H1 (cell line): ENCODE data around the gene MEP1B. TPM values are rescaled to one million over a fixed set of nuclear protein-coding genes. Genes with fewer than 3 reads are reported as not detected.

Source experiments
- CTCF ChIA-PET: fragments of 300-600 bp; sonication (Branson Sonifier 250); formaldehyde crosslinking; loops from one replicate; lab custom pipeline; 2021; ENCODE audit not compliant: partially characterized antibody; lab: Charles Lee
- POLR2A ChIA-PET: fragments of 300-600 bp; sonication (Branson Sonifier 250); formaldehyde crosslinking; loops from one replicate; lab custom pipeline; 2021; ENCODE audit warnings: inconsistent platforms; ENCODE audit not compliant: partially characterized antibody; lab: Charles Lee
- DNase-seq, 2 experiments: peaks; one replicate each; pipeline versions ENCODE4 v3.0.0 to v3.0.0-alpha.2; 2010 to 2022; ENCODE audit warnings: low spot score in 2 of 2, low read depth in 1 of 2, mixed read lengths in 1 of 2
- FAIRE-seq: peaks from 2 replicates; lab custom pipeline; 2011; peaks lifted over from hg19 to GRCh38; lab: Jason Lieb, UNC
- H2AFZ ChIP-seq: 2 replicates; pipeline ENCODE4 v1.8.1; 2012; ENCODE audit warnings: low read length, inconsistent platforms
- H2AK5ac ChIP-seq: 2 replicates; pipeline ENCODE4 v1.6.1; 2013; ENCODE audit warnings: low read depth, low read length
- H2BK120ac ChIP-seq: replicated peaks from 2 replicates; pipeline ENCODE3; 2013; ENCODE audit warnings: low read depth, low read length, inconsistent platforms
- H2BK12ac ChIP-seq: 2 replicates; pipeline ENCODE4 v1.6.1; 2013; ENCODE audit warnings: low read depth, low read length
- H2BK15ac ChIP-seq: 2 replicates; pipeline ENCODE4 v1.6.1; 2013; ENCODE audit warnings: low read length
- H2BK20ac ChIP-seq: 2 replicates; pipeline ENCODE4 v1.6.1; 2013; ENCODE audit warnings: low read length
- H2BK5ac ChIP-seq: 2 replicates; pipeline ENCODE4 v1.6.1; 2013; ENCODE audit warnings: low read depth, low read length
- H3K14ac ChIP-seq: 2 replicates; pipeline ENCODE4 v1.6.1; 2013; ENCODE audit warnings: inconsistent platforms; ENCODE audit not compliant: insufficient read length
- H3K18ac ChIP-seq: 2 replicates; pipeline ENCODE4 v1.6.1; 2013; ENCODE audit warnings: low read length; ENCODE audit errors: extremely low read depth
- H3K23ac ChIP-seq: 2 replicates; pipeline ENCODE4 v1.6.1; 2013; ENCODE audit warnings: inconsistent platforms; ENCODE audit not compliant: insufficient read length
- H3K23me2 ChIP-seq: 2 replicates; pipeline ENCODE4 v1.6.1; 2013; ENCODE audit warnings: low read depth, low read length
- H3K27ac ChIP-seq: 2 replicates; pipeline ENCODE4 v1.6.1; 2011; ENCODE audit warnings: low read depth, low read length, inconsistent platforms
- H3K27me3 ChIP-seq, 4 experiments: replicated peaks in 1 of 4; 1 replicate in 1 of 4; 2 replicates in 3 of 4; pipeline versions ENCODE4 v1.6.1 to v1.8.1; 2011 to 2013; ENCODE audit warnings: low read length in 3 of 4, mild to moderate bottlenecking in 3 of 4, inconsistent platforms in 2 of 4, mixed read lengths in 2 of 4, moderate library complexity in 1 of 4; ENCODE audit not compliant: control insufficient read depth in 3 of 4, insufficient read depth in 3 of 4; ENCODE audit errors: extremely low read depth in 1 of 4
- H3K36me3 ChIP-seq, 4 experiments: 2 replicates each; pipeline versions ENCODE4 v1.6.1 to v1.8.1; 2011 to 2013; ENCODE audit warnings: mild to moderate bottlenecking in 4 of 4, low read length in 3 of 4, moderate library complexity in 2 of 4, control low read depth in 1 of 4, inconsistent platforms in 1 of 4; ENCODE audit not compliant: insufficient read depth in 4 of 4, control insufficient read depth in 2 of 4
- H3K4ac ChIP-seq: replicated peaks from 2 replicates; pipeline ENCODE3; 2013; ENCODE audit warnings: low read length, low read depth, mixed read lengths, inconsistent platforms; ENCODE audit not compliant: insufficient read length
- H3K4me1 ChIP-seq, 4 experiments: replicated peaks in 1 of 4; 1 replicate in 1 of 4; 2 replicates in 3 of 4; pipeline versions ENCODE4 v1.6.1 to v1.8.1; 2011 to 2013; ENCODE audit warnings: low read length in 3 of 4, inconsistent platforms in 2 of 4, mixed read lengths in 1 of 4; ENCODE audit not compliant: insufficient read depth in 4 of 4, control insufficient read depth in 3 of 4
- H3K4me2 ChIP-seq, 2 experiments: 2 replicates each; pipeline versions ENCODE4 v1.6.1 to v1.8.1; 2011 to 2013; ENCODE audit warnings: low read depth in 2 of 2, low read length in 2 of 2, control low read depth in 1 of 2, inconsistent platforms in 1 of 2, mild to moderate bottlenecking in 1 of 2; ENCODE audit not compliant: insufficient read depth in 1 of 2
- H3K4me3 ChIP-seq, 4 experiments: fragments of 200-600, 300-600 bp in 1 of 4; sonication (generic), shearing (Covaris generic), sonication (Bioruptor Twin) in 1 of 4; 2 replicates each; pipeline versions ENCODE4 v1.5.1 to v1.8.1; 2011 to 2016; ENCODE audit warnings: low read length in 4 of 4, low read depth in 3 of 4, control low read depth in 2 of 4, inconsistent platforms in 2 of 4, mild to moderate bottlenecking in 2 of 4, mixed read lengths in 1 of 4, moderate library complexity in 1 of 4; ENCODE audit not compliant: insufficient read depth in 2 of 4; ENCODE audit errors: extremely low read depth in 1 of 4
- H3K56ac ChIP-seq: replicated peaks from 2 replicates; pipeline ENCODE3; 2013; ENCODE audit warnings: low read depth, mild to moderate bottlenecking, mixed read lengths, low read length, inconsistent platforms; ENCODE audit not compliant: insufficient read length
- H3K79me1 ChIP-seq: 2 replicates; pipeline ENCODE4 v1.6.1; 2013; ENCODE audit warnings: low read depth, low read length, control low read depth
- H3K79me2 ChIP-seq, 2 experiments: 2 replicates each; pipeline versions ENCODE4 v1.6.1 to v1.8.1; 2012 to 2013; ENCODE audit warnings: low read length in 2 of 2, mild to moderate bottlenecking in 2 of 2, inconsistent platforms in 1 of 2; ENCODE audit not compliant: insufficient read depth in 2 of 2, control insufficient read depth in 1 of 2
- H3K9ac ChIP-seq, 4 experiments: replicated peaks in 1 of 4; 1 replicate in 1 of 4; 2 replicates in 3 of 4; pipeline versions ENCODE4 v1.6.1 to v1.8.1; 2011 to 2013; ENCODE audit warnings: low read depth in 3 of 4, low read length in 3 of 4, control low read depth in 2 of 4, mild to moderate bottlenecking in 2 of 4, moderate library complexity in 2 of 4, inconsistent platforms in 1 of 4; ENCODE audit errors: extremely low read depth in 1 of 4
- H3K9me3 ChIP-seq, 2 experiments: 2 replicates each; pipeline versions ENCODE4 v1.6.1 to v1.8.1; 2012 to 2013; ENCODE audit warnings: mild to moderate bottlenecking in 2 of 2, moderate library complexity in 2 of 2, control low read depth in 1 of 2, inconsistent platforms in 1 of 2, low read depth in 1 of 2, low read length in 1 of 2, mixed read lengths in 1 of 2; ENCODE audit not compliant: insufficient read depth in 2 of 2
- H4K20me1 ChIP-seq, 2 experiments: replicated peaks in 1 of 2; 2 replicates each; pipeline versions ENCODE3 to v1.8.1; 2011 to 2013; ENCODE audit warnings: inconsistent platforms in 2 of 2, low read length in 2 of 2, mild to moderate bottlenecking in 1 of 2; ENCODE audit not compliant: insufficient read depth in 2 of 2, control insufficient read depth in 1 of 2
- H4K5ac ChIP-seq: 2 replicates; pipeline ENCODE4 v1.6.1; 2013; ENCODE audit warnings: low read length, low read depth, mixed read lengths, inconsistent platforms; ENCODE audit not compliant: insufficient read length
- H4K8ac ChIP-seq: 2 replicates; pipeline ENCODE4 v1.8.0; 2013; ENCODE audit warnings: mild to moderate bottlenecking, moderate library complexity, low read length, inconsistent platforms; ENCODE audit not compliant: insufficient read depth; ENCODE audit errors: extremely low read depth
- H4K91ac ChIP-seq: replicated peaks from 2 replicates; pipeline ENCODE3; 2013; ENCODE audit warnings: low read length, mixed read lengths, inconsistent platforms; ENCODE audit not compliant: insufficient read length
- CHD7 ChIP-seq: fragments of 300-600 bp; sonication (generic); IDR thresholded peaks from 2 replicates; pipeline ENCODE4 v1.7.1; 2012; ENCODE audit warnings: low read length, moderate library complexity, mild to moderate bottlenecking, inconsistent platforms; ENCODE audit not compliant: insufficient replicate concordance
- WGBS, 2 experiments: shearing (Covaris generic) in 1 of 2; methylation state at CpG; one replicate each; pipeline versions ENCODE4 v1.1.6 to v1.1.7; 2013 to 2015; ENCODE audit warnings: low lambda C conversion rate in 2 of 2, mixed read lengths in 2 of 2, inconsistent platforms in 1 of 2, low coverage in 1 of 2, missing lambda C conversion rate in 1 of 2; ENCODE audit not compliant: insufficient replicate concordance in 2 of 2, insufficient coverage in 1 of 2, insufficient read length in 1 of 2; ENCODE audit errors: extremely low coverage in 1 of 2, missing lambda C conversion rate in 1 of 2; 5-methylcytosine and 5-hydroxymethylcytosine counted together
- polyA plus RNA-seq, 7 experiments: library from polyadenylated mRNA; depleted of rRNA in 3 of 7; stranded (reverse) in 5 of 7; unstranded in 2 of 7; fragments of >200 nt in 5 of 7; fragments of 200-250 nt in 2 of 7; gene quantifications; 1 replicate in 5 of 7; 2 replicates in 1 of 7; 4 replicates in 1 of 7; pipeline versions ENCODE4 v1.2.1 to v1.2.3, GENCODE V29; 2011 to 2013; ENCODE audit warnings: missing spikeins in 2 of 7, mixed read lengths in 2 of 7
- total RNA-seq: library from RNA; stranded (reverse); fragmentation: NEBNext Ultra II Directional; extraction: Animal tissue kit (Norgen Biotek cat#: 25700); gene quantifications from 2 replicates; pipeline ENCODE4 v1.2.1, GENCODE V29; 2021

MEP1B gene
- total and polyA plus RNA-seq, 2 of the 8 experiments (the other 6 are each of a cell fraction or from before 2014, with no cell fraction given): not detected

- H3K56ac ChIP-seq: no peak overlapping the region
- H3K23me2 ChIP-seq: no peaks in the 10 kb centered on the region
- H2AFZ ChIP-seq: no peak overlapping the region
- H2BK12ac ChIP-seq: no peak overlapping the region
- no peak overlapping the region for H3K27ac ChIP-seq
- H4K5ac ChIP-seq: no peak overlapping the region
- H2BK5ac ChIP-seq: no peak overlapping the region
- H2AK5ac ChIP-seq: no peak overlapping the region
- H3K18ac ChIP-seq: no peak overlapping the region
- FAIRE-seq (no peak), DNase-seq (no peak)
- H3K27me3 ChIP-seq: no peaks in the 10 kb centered on the region
- no peak overlapping the region for H2BK120ac ChIP-seq
- H3K4me2 ChIP-seq: no peak overlapping the region
- no peaks in the 10 kb centered on the region for H3K79me1 ChIP-seq
- no peak overlapping the region for H3K4ac ChIP-seq
- H3K79me2 ChIP-seq: no peaks in the 10 kb centered on the region
- 90% methylated on average over 2 of the region's 2 CpGs; no CpG with 5 or more reads in 1 of the 2 experiments for WGBS, 2 experiments
- H2BK20ac ChIP-seq: no peak overlapping the region
- no peak overlapping the region for H3K23ac ChIP-seq
- H4K20me1 ChIP-seq: no peaks in the 10 kb centered on the region
- H3K4me1 ChIP-seq: no peaks in the 10 kb centered on the region
- H3K14ac ChIP-seq: no peak overlapping the region
- no peak overlapping the region for H3K9ac ChIP-seq
- H4K91ac ChIP-seq: no peak overlapping the region
- H4K8ac ChIP-seq: no peak overlapping the region
- ChIA-PET CTCF (no interaction called here), POLR2A (no interaction called here)
- no peak overlapping the region for H2BK15ac ChIP-seq
- no peaks in the 10 kb centered on the region for H3K9me3 ChIP-seq
- no peaks in the 10 kb centered on the region for H3K36me3 ChIP-seq
- no peak overlapping the region for H3K4me3 ChIP-seq
- no peak for TF ChIP-seq CHD7
These were observed 10.9 kb downstream of the MEP1B start for GRCh38 chr18:32200766-32201165.
